SK-N-SH treated with all-trans-retinoic acid at 6 μM for 48 hours (cell line): Measurements from ENCODE around the gene CLIC1.

Experiments used
- ARNTL ChIP-seq: fragments of 450-650 bp; formaldehyde crosslinking; IDR thresholded peaks from 2 replicates; pipeline ENCODE4 v1.5.0; 2020; ENCODE audit warnings: low read depth, mild to moderate bottlenecking, moderate library complexity, borderline replicate concordance
- CREB5 ChIP-seq: fragments of 250-450 bp; sonication (Bioruptor Pico); IDR thresholded peaks from 2 replicates; pipeline ENCODE4 v1.5.1; 2020; ENCODE audit warnings: low read depth, mild to moderate bottlenecking, moderate library complexity
- ESRRG ChIP-seq: fragments of 250-450 bp; sonication (Bioruptor Pico); IDR thresholded peaks from 2 replicates; pipeline ENCODE4 v1.6.1; 2021; ENCODE audit warnings: mild to moderate bottlenecking
- ISL1 ChIP-seq: fragments of 250-450 bp; sonication (Bioruptor Pico); IDR thresholded peaks from 2 replicates; pipeline ENCODE4 v2.1.2; 2022; ENCODE audit warnings: mild to moderate bottlenecking, moderate library complexity
- OSR1 ChIP-seq: fragments of 250-450 bp; sonication (Bioruptor Pico); IDR thresholded peaks from 2 replicates; pipeline ENCODE4 v1.8.0; 2022; ENCODE audit warnings: moderate library complexity, mild to moderate bottlenecking, inconsistent platforms
- PATZ1 ChIP-seq: fragments of 250-450 bp; sonication (Bioruptor Pico); IDR thresholded peaks from 2 replicates; pipeline ENCODE4 v1.8.0; 2020; ENCODE audit warnings: mild to moderate bottlenecking, moderate library complexity, borderline replicate concordance
- POU6F1 ChIP-seq: fragments of 250-450 bp; sonication (Bioruptor Pico); IDR thresholded peaks from 2 replicates; pipeline ENCODE4 v1.8.0; 2021; ENCODE audit warnings: low read depth, mild to moderate bottlenecking, moderate library complexity, borderline replicate concordance
- PPARA ChIP-seq: fragments of 250-450 bp; sonication (Bioruptor Pico); IDR thresholded peaks from 2 replicates; pipeline ENCODE4 v1.5.0; 2020; ENCODE audit warnings: mild to moderate bottlenecking, borderline replicate concordance
- RARB ChIP-seq: fragments of 250-450 bp; sonication (Bioruptor Pico); IDR thresholded peaks from 2 replicates; pipeline ENCODE4 v1.8.0; 2021; ENCODE audit warnings: mild to moderate bottlenecking, moderate library complexity
- TOX ChIP-seq: fragments of 250-450 bp; sonication (Bioruptor Pico); IDR thresholded peaks from 2 replicates; pipeline ENCODE4 v1.8.0; 2021; ENCODE audit warnings: mild to moderate bottlenecking, moderate library complexity, borderline replicate concordance
- TSHZ2 ChIP-seq: fragments of 250-450 bp; sonication (Bioruptor Pico); IDR thresholded peaks from 2 replicates; pipeline ENCODE4 v1.5.0; 2020; ENCODE audit warnings: mild to moderate bottlenecking, moderate library complexity
- ZFP30 ChIP-seq: fragments of 450-650 bp; formaldehyde crosslinking; IDR thresholded peaks from 2 replicates; pipeline ENCODE4 v1.5.0; 2022; ENCODE audit warnings: mild to moderate bottlenecking, moderate library complexity
- ZNF565 ChIP-seq: fragments of 450-650 bp; formaldehyde crosslinking; conservative IDR thresholded peaks from 2 replicates; pipeline ENCODE4 v1.5.0; 2020; ENCODE audit warnings: low read depth, mild to moderate bottlenecking, moderate library complexity
- ZNF70 ChIP-seq: fragments of 450-650 bp; formaldehyde crosslinking; IDR thresholded peaks from 2 replicates; pipeline ENCODE4 v1.5.0; 2020; ENCODE audit warnings: mild to moderate bottlenecking, moderate library complexity

- TF ChIP-seq ZNF70 (CRISPR knock-in tag) (no peak), PPARA (no peak), ARNTL (CRISPR knock-in tag) (no peak), ESRRG (CRISPR knock-in tag) (no peak), POU6F1 (CRISPR knock-in tag) (no peak), PATZ1 (CRISPR knock-in tag) (no peak), RARB (CRISPR knock-in tag) (no peak), ZNF565 (no peak), TOX (CRISPR knock-in tag) (no peak), ISL1 (no peak), ZFP30 (no peak), OSR1 (CRISPR knock-in tag) (no peak), CREB5 (CRISPR knock-in tag) (no peak), TSHZ2 (CRISPR knock-in tag) (no peak)
Measured at GRCh38 chr6:31708224-31708623, 28.1 kb downstream of the CLIC1 start.
